ENCODE measurements around the gene TSPYL1.

- no peak for TF ChIP-seq CTCF (IDR thresholded peaks at IDR 0.05)
- TF ChIP-seq EP300 (IDR thresholded peaks at IDR 0.05) = no peak
These were observed 29.9 kb upstream of the TSPYL1 start for GRCh38 chr6:116309657-116310056.

Measured in ovary (tissue), 3 donors.